OCI-LY1 (cell line): ENCODE measurements around the gene PPIAL4G.
"Not testable (repeated sequence)": the region's sequence is repeated elsewhere in the genome, so short reads cannot be mapped to it uniquely, and the experiment has no call there.

Experiments used
- H2AFZ ChIP-seq: fragments of 200-600 bp; sonication (generic), shearing (Covaris generic); 2 replicates; pipeline ENCODE4 v1.6.0; 2014; ENCODE audit warnings: antibody characterized with exemption, mild to moderate bottlenecking, low read length
- H3F3A ChIP-seq: fragments of 200-600 bp; sonication (generic), shearing (Covaris generic); 2 replicates; pipeline ENCODE4 v1.6.0; 2014; ENCODE audit warnings: mild to moderate bottlenecking, antibody characterized with exemption, low read length, moderate library complexity; ENCODE audit not compliant: insufficient read depth
- H3K27ac ChIP-seq: fragments of 200-600 bp; sonication (generic); 2 replicates; pipeline ENCODE4 v1.5.1; 2014; ENCODE audit warnings: low read length, mixed run types, mild to moderate bottlenecking, low read depth; ENCODE audit not compliant: poor library complexity, severe bottlenecking
- H3K27me3 ChIP-seq: fragments of 200-600 bp; sonication (generic); 2 replicates; pipeline ENCODE4 v1.6.0; 2014; ENCODE audit warnings: antibody characterized with exemption, mild to moderate bottlenecking, low read length, moderate library complexity; ENCODE audit not compliant: insufficient read depth
- H3K36me3 ChIP-seq: fragments of 200-600 bp; sonication (generic); 2 replicates; pipeline ENCODE4 v1.6.1; 2014; ENCODE audit warnings: mild to moderate bottlenecking, antibody characterized with exemption, low read length, moderate library complexity, mixed read lengths; ENCODE audit not compliant: insufficient read depth
- H3K4me1 ChIP-seq: fragments of 200-600 bp; sonication (generic); 2 replicates; pipeline ENCODE4 v1.5.1; 2014; ENCODE audit warnings: mild to moderate bottlenecking, low read length, moderate library complexity; ENCODE audit not compliant: insufficient read depth, severe bottlenecking
- H3K4me2 ChIP-seq: fragments of 200-600 bp; sonication (generic), shearing (Covaris generic); 2 replicates; pipeline ENCODE4 v1.6.1; 2014; ENCODE audit warnings: low read length
- H3K4me3 ChIP-seq: fragments of 200-600 bp; sonication (generic); 2 replicates; pipeline ENCODE4 v1.5.1; 2014; ENCODE audit warnings: low read length, low read depth, mild to moderate bottlenecking, mixed read lengths; ENCODE audit not compliant: poor library complexity, severe bottlenecking
- H3K79me2 ChIP-seq: fragments of 200-600 bp; shearing (Covaris generic); 2 replicates; pipeline ENCODE4 v1.6.1; 2016; ENCODE audit warnings: mixed run types, low read length, mixed read lengths; ENCODE audit not compliant: insufficient read depth
- H3K9ac ChIP-seq: fragments of 200-600 bp; sonication (generic), shearing (Covaris generic); 2 replicates; pipeline ENCODE4 v1.6.1; 2014; ENCODE audit warnings: mild to moderate bottlenecking, low read length, mixed read lengths
- H3K9me2 ChIP-seq: fragments of 200-600 bp; sonication (generic), shearing (Covaris generic); 2 replicates; pipeline ENCODE4 v1.6.1; 2014; ENCODE audit warnings: low read depth, mild to moderate bottlenecking, low read length, mixed read lengths
- H3K9me3 ChIP-seq: fragments of 200-600 bp; shearing (Covaris generic); 2 replicates; pipeline ENCODE4 v1.6.1; 2014; ENCODE audit warnings: low read length, mixed read lengths
- H4K20me1 ChIP-seq: fragments of 200-600 bp; sonication (generic), shearing (Covaris generic); 2 replicates; pipeline ENCODE4 v1.6.0; 2016; ENCODE audit warnings: mild to moderate bottlenecking, low read length; ENCODE audit not compliant: insufficient read depth
- CTCF ChIP-seq: fragments of 200-600 bp; sonication (generic), shearing (Covaris generic); IDR thresholded peaks from 2 replicates; pipeline ENCODE4 v1.5.1; 2017; ENCODE audit warnings: mild to moderate bottlenecking, antibody characterized with exemption, low read length, moderate library complexity, mixed read lengths
- EZH2 ChIP-seq: fragments of 200-600 bp; sonication (generic), shearing (Covaris generic); IDR thresholded peaks from 2 replicates; pipeline ENCODE4 v1.8.0; 2017; ENCODE audit warnings: borderline replicate concordance, mixed run types, mild to moderate bottlenecking, antibody characterized with exemption, low read length, moderate library complexity, mixed read lengths

The PPIAL4G gene

DNA sequence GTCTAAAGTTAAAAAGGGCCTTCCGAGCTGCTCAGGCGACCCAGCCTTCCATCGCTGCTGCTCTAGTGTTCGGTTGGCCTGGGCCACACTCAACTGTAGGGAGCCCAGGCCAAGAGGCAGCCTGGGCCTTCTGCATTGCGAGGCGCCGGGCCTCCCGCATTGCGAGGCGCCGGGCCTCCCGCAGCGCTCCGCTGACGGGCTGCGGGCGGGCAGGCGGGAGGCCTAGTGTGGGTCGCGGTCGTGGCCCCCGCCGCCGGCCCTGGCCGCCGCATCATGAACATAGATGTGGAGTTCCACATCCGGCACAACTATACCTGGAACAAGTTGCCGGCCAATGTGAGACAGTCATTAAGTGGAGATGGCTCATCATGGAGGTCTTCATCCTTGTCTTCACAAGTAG, 48.3 kb downstream of the PPIAL4G start:
- H4K20me1 ChIP-seq, result no peaks in the 10 kb centered on the region
- H3K36me3 ChIP-seq, result no peaks in the 10 kb centered on the region
- TF ChIP-seq EZH2, result no peak
- no peak for TF ChIP-seq CTCF

GRCh38 chr1:148432916-148433317, 50.2 kb downstream of the PPIAL4G start:
- not testable (repeated sequence) for H3K27me3 ChIP-seq, H2AFZ ChIP-seq, H3K27ac ChIP-seq, H3K9ac ChIP-seq, H3K4me1 ChIP-seq, H4K20me1 ChIP-seq, H3K36me3 ChIP-seq, H3K79me2 ChIP-seq, H3K9me2 ChIP-seq, H3K4me2 ChIP-seq, H3K9me3 ChIP-seq, H3F3A ChIP-seq, H3K4me3 ChIP-seq

More for the DNA sequence above, 48.3 kb downstream of the PPIAL4G start:
- Histone ChIP-seq H3K9me3 (no peaks in the 10 kb centered on the region), H3K27me3 (no peaks in the 10 kb centered on the region), H3K4me2 (no peak overlapping the region), H3K9ac (no peak overlapping the region), H3K9me2 (no peaks in the 10 kb centered on the region), H3K79me2 (no peaks in the 10 kb centered on the region), H3K4me1 (no peaks in the 10 kb centered on the region), H3F3A (no peaks in the 10 kb centered on the region), H3K4me3 (no peak overlapping the region), H2AFZ (no peak overlapping the region), H3K27ac (no peak overlapping the region)
